MM.1S (cell line): ENCODE results near the gene PTPRN2.

ENCODE experiments used
- DNase-seq: peaks from one replicate; pipeline ENCODE4 v3.0.0-alpha.2; 2015
- H2AFZ ChIP-seq: fragments of 300-600 bp; sonication (generic); 2 replicates; pipeline ENCODE4 v1.6.0; 2016; ENCODE audit warnings: antibody characterized with exemption, low read length
- H3F3A ChIP-seq: fragments of 300-600 bp; sonication (generic); 2 replicates; pipeline ENCODE4 v1.6.1; 2016; ENCODE audit warnings: mild to moderate bottlenecking, antibody characterized with exemption, low read length, moderate library complexity, mixed read lengths; ENCODE audit not compliant: insufficient read depth
- H3K27ac ChIP-seq: fragments of 300-600 bp; sonication (generic); 2 replicates; pipeline ENCODE4 v1.5.1; 2016; ENCODE audit warnings: mild to moderate bottlenecking, low read length
- H3K27me3 ChIP-seq: fragments of 300-600 bp; sonication (generic); replicated peaks from 2 replicates; pipeline ENCODE4 v1.6.0; 2016; ENCODE audit warnings: low read length; ENCODE audit not compliant: insufficient read depth
- H3K36me3 ChIP-seq: fragments of 300-600 bp; sonication (generic); replicated peaks from 2 replicates; pipeline ENCODE4 v1.6.1; 2016; ENCODE audit warnings: mild to moderate bottlenecking, low read length, mixed read lengths; ENCODE audit not compliant: insufficient read depth
- H3K4me1 ChIP-seq: fragments of 300-600 bp; sonication (generic); 2 replicates; pipeline ENCODE4 v1.6.1; 2016; ENCODE audit warnings: low read length, mixed read lengths
- H3K4me2 ChIP-seq: fragments of 300-600 bp; sonication (generic); 2 replicates; pipeline ENCODE4 v1.6.0; 2016; ENCODE audit warnings: low read depth, low read length
- H3K4me3 ChIP-seq: fragments of 300-600 bp; sonication (generic); 2 replicates; pipeline ENCODE4 v1.5.1; 2016; ENCODE audit warnings: low read length, mixed read lengths
- H3K79me2 ChIP-seq: fragments of 300-600 bp; sonication (generic); 2 replicates; pipeline ENCODE4 v1.6.1; 2016; ENCODE audit warnings: mixed run types, low read length, mixed read lengths
- H3K9ac ChIP-seq: fragments of 300-600 bp; sonication (generic); 2 replicates; pipeline ENCODE4 v1.6.1; 2016; ENCODE audit warnings: low read length, mixed read lengths
- H3K9me2 ChIP-seq: fragments of 300-600 bp; sonication (generic); replicated peaks from 2 replicates; pipeline ENCODE4 v1.6.1; 2016; ENCODE audit warnings: mild to moderate bottlenecking, low read length, mixed read lengths; ENCODE audit not compliant: insufficient read depth
- H3K9me3 ChIP-seq: fragments of 300-600 bp; sonication (generic); replicated peaks from 2 replicates; pipeline ENCODE4 v1.6.1; 2016; ENCODE audit warnings: mild to moderate bottlenecking, low read length, mixed read lengths; ENCODE audit not compliant: insufficient read depth
- H4K20me1 ChIP-seq: fragments of 300-600 bp; sonication (generic); 2 replicates; pipeline ENCODE4 v1.6.1; 2016; ENCODE audit warnings: mild to moderate bottlenecking, low read length, moderate library complexity, mixed read lengths; ENCODE audit not compliant: insufficient read depth
- EZH2 ChIP-seq: fragments of 300-600 bp; sonication (generic); optimal IDR thresholded peaks from 2 replicates; pipeline ENCODE3; 2017; ENCODE audit warnings: low read depth, mild to moderate bottlenecking, antibody characterized with exemption, low read length, mixed read lengths
- EZH2phosphoT487 ChIP-seq: fragments of 300-600 bp; sonication (generic); IDR thresholded peaks from 2 replicates; pipeline ENCODE4 v1.6.1; 2018; ENCODE audit warnings: antibody characterized with exemption, low read length
- TF ChIP-seq, protein P1 (sequence below): fragments of 300-600 bp; sonication (generic); IDR thresholded peaks from 2 replicates; pipeline ENCODE4 v1.5.1; 2016; ENCODE audit warnings: antibody characterized with exemption, low read length, mixed read lengths

Gene PTPRN2

GRCh38 chr7:157859915-157860314, 727.7 kb downstream of the PTPRN2 start:
- Histone ChIP-seq H3K4me1 (no peaks in the 10 kb centered on the region), H3K79me2 (no peaks in the 10 kb centered on the region), H3K36me3 (no peaks in the 10 kb centered on the region), H3F3A (no peaks in the 10 kb centered on the region), H3K27me3 (peaks cover 78% of the 10 kb centered on the region), H3K9ac (no peak overlapping the region), H2AFZ (no peak overlapping the region), H3K27ac (no peak overlapping the region), H4K20me1 (no peaks in the 10 kb centered on the region), H3K4me3 (no peak overlapping the region), H3K9me3 (no peaks in the 10 kb centered on the region), H3K9me2 (no peaks in the 10 kb centered on the region), H3K4me2 (no peak overlapping the region)
- DNase-seq = no peak
- TF ChIP-seq EZH2phosphoT487 = no peak
- TF ChIP-seq, protein P1, sequence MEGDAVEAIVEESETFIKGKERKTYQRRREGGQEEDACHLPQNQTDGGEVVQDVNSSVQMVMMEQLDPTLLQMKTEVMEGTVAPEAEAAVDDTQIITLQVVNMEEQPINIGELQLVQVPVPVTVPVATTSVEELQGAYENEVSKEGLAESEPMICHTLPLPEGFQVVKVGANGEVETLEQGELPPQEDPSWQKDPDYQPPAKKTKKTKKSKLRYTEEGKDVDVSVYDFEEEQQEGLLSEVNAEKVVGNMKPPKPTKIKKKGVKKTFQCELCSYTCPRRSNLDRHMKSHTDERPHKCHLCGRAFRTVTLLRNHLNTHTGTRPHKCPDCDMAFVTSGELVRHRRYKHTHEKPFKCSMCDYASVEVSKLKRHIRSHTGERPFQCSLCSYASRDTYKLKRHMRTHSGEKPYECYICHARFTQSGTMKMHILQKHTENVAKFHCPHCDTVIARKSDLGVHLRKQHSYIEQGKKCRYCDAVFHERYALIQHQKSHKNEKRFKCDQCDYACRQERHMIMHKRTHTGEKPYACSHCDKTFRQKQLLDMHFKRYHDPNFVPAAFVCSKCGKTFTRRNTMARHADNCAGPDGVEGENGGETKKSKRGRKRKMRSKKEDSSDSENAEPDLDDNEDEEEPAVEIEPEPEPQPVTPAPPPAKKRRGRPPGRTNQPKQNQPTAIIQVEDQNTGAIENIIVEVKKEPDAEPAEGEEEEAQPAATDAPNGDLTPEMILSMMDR = no peak
- no peak for TF ChIP-seq EZH2

GRCh38 chr7:157857578-157858075, 730.0 kb downstream of the PTPRN2 start:
- Histone ChIP-seq H3K4me2 (no peak overlapping the region), H2AFZ (no peak overlapping the region), H3K79me2 (no peaks in the 10 kb centered on the region), H3K36me3 (no peaks in the 10 kb centered on the region), H4K20me1 (no peaks in the 10 kb centered on the region), H3K9me3 (no peaks in the 10 kb centered on the region), H3K4me3 (no peak overlapping the region), H3K9me2 (no peaks in the 10 kb centered on the region), H3K9ac (no peak overlapping the region), H3K27ac (no peak overlapping the region), H3F3A (no peaks in the 10 kb centered on the region), H3K4me1 (no peaks in the 10 kb centered on the region), H3K27me3 (peaks cover 78% of the 10 kb centered on the region)
- DNase-seq = no peak
- TF ChIP-seq EZH2phosphoT487 (no peak), EZH2 (no peak)
- TF ChIP-seq, protein P1 = no peak

GRCh38 chr7:157856873-157857577, 730.6 kb downstream of the PTPRN2 start:
- no peaks in the 10 kb centered on the region for H3K9me3 ChIP-seq

More at GRCh38 chr7:157856873-157857577, 730.6 kb downstream of the PTPRN2 start:
- H3K79me2 ChIP-seq = no peaks in the 10 kb centered on the region
- peaks cover 78% of the 10 kb centered on the region for H3K27me3 ChIP-seq
- H2AFZ ChIP-seq = no peak overlapping the region
- no peak for DNase-seq
- no peaks in the 10 kb centered on the region for H3K9me2 ChIP-seq
- H3F3A ChIP-seq = no peaks in the 10 kb centered on the region
- TF ChIP-seq, protein P1 = no peak
- no peak for TF ChIP-seq EZH2phosphoT487
- no peak for TF ChIP-seq EZH2
- H4K20me1 ChIP-seq = no peaks in the 10 kb centered on the region
- H3K4me1 ChIP-seq = no peaks in the 10 kb centered on the region
- H3K4me3 ChIP-seq = no peak overlapping the region
- no peak overlapping the region for H3K27ac ChIP-seq
- H3K36me3 ChIP-seq = no peaks in the 10 kb centered on the region
- H3K4me2 ChIP-seq = no peak overlapping the region
- H3K9ac ChIP-seq = no peak overlapping the region
